Mononuclear cell (primary cell): ENCODE measurements around the gene RAB40C. TPM values are rescaled to one million over a fixed set of nuclear protein-coding genes. Genes with fewer than 3 reads are reported as not detected.
"Not testable (repeated sequence)": the region's sequence is repeated elsewhere in the genome, so short reads cannot be mapped to it uniquely, and the experiment has no call there.

ENCODE experiments used
- H3K27me3 ChIP-seq: 2 replicates; pipeline ENCODE4 v1.6.0; 2011; ENCODE audit warnings: low read length, control low read depth; ENCODE audit not compliant: insufficient read depth
- H3K4me1 ChIP-seq: 2 replicates; pipeline ENCODE4 v1.5.1; 2011; ENCODE audit warnings: mild to moderate bottlenecking, low read length, control low read depth; ENCODE audit not compliant: insufficient read depth
- H3K4me3 ChIP-seq: 2 replicates; pipeline ENCODE4 v1.5.1; 2011; ENCODE audit warnings: mild to moderate bottlenecking, low read length, moderate library complexity
- H3K9me3 ChIP-seq: 2 replicates; pipeline ENCODE4 v1.5.1; 2011; ENCODE audit warnings: low read depth, mild to moderate bottlenecking, control low read depth, low read length
- total RNA-seq: library from RNA; depleted of rRNA; stranded (reverse); fragments of >200 nt; gene quantifications from one replicate; pipeline ENCODE4 v1.2.3, GENCODE V29; 2012

The RAB40C gene
- total RNA-seq, 1 donor: 6.6 TPM

DNA sequence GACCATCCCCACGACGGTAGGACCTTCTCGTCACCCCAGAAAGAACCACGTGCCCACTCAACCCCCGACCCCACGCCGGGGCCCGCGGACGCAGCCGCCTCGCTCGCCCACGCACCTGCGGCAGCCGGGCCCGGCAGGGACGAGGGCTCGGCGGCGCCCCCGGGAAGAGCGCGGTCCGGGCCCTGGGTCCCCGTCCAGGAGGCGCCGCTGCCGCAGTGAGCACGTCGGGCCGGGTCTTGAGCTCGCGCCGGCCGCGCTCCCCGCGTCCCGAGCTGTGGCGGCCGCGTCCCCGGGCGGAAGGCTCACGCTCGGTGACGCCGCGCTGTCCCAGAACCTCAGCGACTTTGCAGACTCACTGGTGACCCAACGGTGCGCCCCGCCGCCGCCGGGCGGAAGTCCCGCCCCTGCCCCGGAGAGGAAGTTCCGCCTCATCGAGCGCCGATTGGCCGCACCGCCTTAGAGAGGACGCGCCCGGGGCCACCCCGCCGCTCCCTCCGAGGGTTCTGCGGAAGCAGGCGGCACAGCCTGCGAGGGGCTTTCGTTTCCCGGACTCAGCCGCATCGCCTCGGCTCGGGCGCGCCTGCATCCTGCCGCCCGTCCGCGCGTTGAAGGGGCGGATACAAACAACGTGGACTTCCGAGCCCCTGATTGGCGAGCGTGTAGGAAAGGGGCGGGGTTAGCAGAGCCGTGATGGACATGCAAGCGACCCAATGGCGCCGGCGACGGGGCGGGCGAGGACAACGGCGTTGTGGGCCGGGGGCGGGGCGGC lies 793 bp upstream of the RAB40C start:
- Histone ChIP-seq H3K27me3 (no peaks in the 10 kb centered on the region), H3K4me3 (peak overlapping the region; percentile 81), H3K9me3 (no peaks in the 10 kb centered on the region), H3K4me1 (peaks cover 55% of the 10 kb centered on the region)

DNA sequence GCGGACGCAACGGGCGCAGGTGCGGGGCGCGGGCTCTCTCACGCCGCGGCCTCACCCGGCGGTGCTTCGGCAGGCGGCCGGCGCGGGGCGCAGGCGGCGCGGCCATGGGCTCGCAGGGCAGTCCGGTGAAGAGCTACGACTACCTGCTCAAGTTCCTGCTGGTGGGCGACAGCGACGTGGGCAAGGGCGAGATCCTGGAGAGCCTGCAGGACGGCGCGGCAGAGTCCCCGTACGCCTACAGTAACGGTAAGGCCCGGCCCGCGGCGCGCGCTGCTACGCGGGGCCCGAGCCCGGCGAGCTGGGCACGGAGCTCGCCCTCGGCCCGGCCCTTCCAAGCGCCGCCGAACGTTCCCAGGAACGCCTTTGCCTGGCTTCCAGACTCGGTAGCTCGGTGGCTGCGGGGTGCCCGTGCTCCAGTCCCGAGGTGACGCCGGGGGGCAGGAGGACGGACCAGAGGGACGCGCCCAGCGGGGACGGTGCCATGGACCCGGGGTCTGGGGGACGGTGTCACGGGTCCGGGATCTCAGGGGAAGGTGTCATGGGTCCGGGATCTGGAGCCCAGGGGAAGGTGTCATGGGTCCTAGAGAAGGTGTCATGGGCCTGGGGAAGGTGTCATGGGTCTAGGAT lies 435 bp downstream of the RAB40C start:
- peaks cover 65% of the 10 kb centered on the region for H3K4me1 ChIP-seq
- no peaks in the 10 kb centered on the region for H3K9me3 ChIP-seq
- H3K4me3 ChIP-seq: peak overlapping the region; percentile 58
- no peaks in the 10 kb centered on the region for H3K27me3 ChIP-seq

DNA sequence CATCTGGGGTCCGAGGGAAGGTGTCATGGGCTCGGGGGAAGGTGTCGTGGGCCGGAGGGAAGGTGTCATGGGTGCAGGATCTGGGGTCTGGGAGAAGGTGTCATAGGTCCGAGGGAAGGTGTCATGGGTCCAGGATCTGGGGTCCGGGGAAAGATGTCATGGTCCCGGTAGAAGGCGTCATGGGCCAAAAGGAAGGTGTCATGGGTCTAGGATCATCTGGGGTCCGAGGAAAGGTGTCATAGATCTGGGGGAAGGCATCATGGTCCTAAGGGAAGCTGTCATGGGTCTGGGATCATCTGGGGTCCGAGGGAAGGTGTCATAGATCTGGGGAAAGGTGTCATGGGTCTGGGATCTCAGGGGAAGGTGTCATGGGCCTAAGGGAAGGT lies 942 bp downstream of the RAB40C start:
- Histone ChIP-seq H3K27me3 (no peaks in the 10 kb centered on the region), H3K4me1 (peaks cover 69% of the 10 kb centered on the region), H3K9me3 (no peaks in the 10 kb centered on the region), H3K4me3 (peak overlapping the region; percentile 58)

DNA sequence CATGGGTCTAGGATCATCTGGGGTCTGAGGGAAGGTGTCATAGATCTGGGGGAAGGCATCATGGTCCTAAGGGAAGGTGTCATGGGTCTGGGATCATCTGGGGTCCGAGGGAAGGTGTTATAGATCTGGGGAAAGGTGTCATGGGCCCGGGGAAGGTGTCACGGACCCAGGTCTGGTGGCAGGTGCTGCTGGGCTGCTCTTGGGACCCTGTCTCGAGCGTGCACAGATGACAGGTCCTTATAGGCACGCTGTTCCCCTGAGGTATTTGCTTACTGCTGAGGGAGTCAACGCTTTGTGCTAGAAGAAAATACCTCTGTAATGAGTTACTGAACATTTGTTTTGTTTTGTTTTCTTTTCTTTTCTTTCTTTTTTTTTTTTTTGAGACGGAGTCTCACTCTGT lies 1.4 kb downstream of the RAB40C start:
- Histone ChIP-seq H3K4me3 (no peak overlapping the region), H3K4me1 (peaks cover 73% of the 10 kb centered on the region), H3K27me3 (no peaks in the 10 kb centered on the region), H3K9me3 (no peaks in the 10 kb centered on the region)

DNA sequence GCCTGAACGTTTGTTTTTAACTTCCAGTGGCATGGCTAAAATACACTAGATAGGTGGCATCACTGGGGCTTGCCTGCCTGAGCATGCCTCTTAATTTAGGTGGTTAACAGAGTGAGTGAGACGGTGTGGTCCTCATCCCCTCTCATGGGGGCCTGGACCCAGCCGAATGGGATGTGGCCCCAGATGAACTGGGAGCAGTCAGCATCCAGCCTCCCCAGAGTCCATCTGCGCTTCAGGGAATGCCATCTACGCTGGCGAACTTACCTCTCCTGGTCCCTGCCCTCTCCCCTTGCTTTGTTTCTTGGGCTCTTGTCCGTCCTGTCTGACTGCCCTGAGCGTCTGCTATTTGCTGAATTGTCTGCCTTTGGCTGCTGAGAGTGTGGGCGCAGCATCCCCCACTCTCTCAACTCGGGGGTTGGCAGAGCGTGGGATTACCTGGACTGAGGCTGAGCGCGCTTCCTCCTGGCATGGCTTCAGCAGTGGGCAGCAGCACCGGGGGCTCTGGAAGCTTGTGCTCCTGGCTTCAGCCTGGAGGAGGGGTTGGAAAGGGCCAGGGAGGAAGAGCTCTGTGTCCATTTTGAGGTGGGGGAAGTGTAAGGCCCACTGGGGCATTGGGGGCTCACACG lies 2.1 kb downstream of the RAB40C start:
- Histone ChIP-seq H3K4me3 (no peak overlapping the region), H3K9me3 (no peaks in the 10 kb centered on the region), H3K4me1 (peaks cover 80% of the 10 kb centered on the region), H3K27me3 (no peaks in the 10 kb centered on the region)

DNA sequence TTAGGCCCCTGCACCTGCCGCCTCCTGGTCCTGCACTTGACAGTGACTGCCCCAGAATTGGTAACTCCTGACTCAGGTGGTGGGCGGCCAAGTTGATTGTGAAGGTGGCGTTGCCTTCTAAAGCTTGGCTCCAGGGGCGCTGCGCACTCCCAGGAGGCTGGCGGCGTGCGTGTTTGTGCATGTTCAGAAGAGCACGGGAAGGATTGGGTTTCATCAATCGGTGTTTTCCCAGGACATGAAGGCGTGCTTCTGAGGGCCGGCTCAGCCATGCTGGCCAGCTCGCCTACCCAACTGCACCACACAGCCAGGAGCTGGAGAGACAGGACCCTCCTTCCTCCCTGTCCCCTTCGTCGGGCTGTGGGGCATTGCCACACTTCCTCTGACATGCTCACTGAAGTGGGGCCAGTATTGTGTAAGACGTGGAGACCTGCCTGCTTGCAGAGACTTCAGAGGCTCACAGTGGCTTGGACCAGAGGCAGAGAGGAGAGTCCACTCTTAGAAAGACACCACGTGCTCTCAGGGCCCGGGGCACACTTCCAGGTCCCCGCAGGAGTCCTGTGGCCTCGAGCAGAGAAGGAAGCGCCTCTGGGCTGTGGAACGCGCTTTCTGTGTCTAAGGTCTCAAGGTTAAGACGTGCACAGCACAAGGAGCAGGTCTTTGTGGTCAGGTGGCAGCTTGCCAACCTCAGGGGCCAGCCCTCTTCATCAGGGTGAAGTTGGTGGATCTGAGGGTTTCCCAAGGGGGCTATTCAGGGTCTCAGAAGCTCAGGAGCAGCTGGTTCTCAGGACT lies 2.8 kb downstream of the RAB40C start:
- no peaks in the 10 kb centered on the region for H3K27me3 ChIP-seq
- peaks cover 74% of the 10 kb centered on the region for H3K4me1 ChIP-seq
- H3K4me3 ChIP-seq: no peak overlapping the region
- H3K9me3 ChIP-seq: no peaks in the 10 kb centered on the region

DNA sequence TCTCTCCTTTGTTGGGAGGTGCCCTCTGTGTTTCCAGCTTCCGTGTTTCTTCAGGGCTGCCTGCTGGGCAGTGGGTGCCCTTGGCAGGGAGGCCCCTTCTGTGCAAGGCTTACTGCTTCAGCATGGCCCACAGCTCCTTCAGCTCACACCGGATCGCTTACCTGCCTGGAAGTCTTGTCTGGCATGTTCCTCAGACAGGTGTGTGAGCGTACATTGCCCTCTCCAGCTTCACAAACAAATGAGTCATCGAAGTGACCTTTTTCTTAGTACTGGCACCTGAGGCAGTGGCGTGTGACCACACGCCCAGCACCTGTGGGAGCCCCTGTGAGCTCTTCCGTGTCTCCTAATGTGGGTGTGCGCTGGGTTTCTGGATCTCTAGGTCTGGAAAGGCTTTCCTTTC lies 3.5 kb downstream of the RAB40C start:
- Histone ChIP-seq H3K27me3 (no peaks in the 10 kb centered on the region), H3K9me3 (no peaks in the 10 kb centered on the region), H3K4me3 (no peak overlapping the region), H3K4me1 (peaks cover 67% of the 10 kb centered on the region)

DNA sequence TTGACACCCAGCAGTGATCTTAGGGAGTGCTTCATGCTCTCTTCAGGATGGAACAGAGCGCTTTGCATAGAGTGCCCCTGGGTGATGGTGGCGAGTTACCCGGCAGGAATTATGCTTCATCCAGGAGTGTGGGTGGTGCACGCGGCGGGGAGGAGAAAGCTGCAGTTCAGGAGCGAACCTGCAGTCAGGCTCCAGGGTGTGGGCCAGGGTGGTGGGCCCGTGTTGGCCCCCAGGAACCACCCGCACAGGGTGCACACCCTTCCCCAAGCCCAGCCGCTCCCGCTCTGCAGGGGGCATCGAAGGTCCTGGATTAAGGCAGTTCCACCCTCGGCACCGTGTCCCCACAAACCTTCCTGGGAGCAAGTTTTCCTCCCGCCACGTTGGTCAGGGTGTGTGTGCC lies 3.9 kb downstream of the RAB40C start:
- no peaks in the 10 kb centered on the region for H3K27me3 ChIP-seq

DNA sequence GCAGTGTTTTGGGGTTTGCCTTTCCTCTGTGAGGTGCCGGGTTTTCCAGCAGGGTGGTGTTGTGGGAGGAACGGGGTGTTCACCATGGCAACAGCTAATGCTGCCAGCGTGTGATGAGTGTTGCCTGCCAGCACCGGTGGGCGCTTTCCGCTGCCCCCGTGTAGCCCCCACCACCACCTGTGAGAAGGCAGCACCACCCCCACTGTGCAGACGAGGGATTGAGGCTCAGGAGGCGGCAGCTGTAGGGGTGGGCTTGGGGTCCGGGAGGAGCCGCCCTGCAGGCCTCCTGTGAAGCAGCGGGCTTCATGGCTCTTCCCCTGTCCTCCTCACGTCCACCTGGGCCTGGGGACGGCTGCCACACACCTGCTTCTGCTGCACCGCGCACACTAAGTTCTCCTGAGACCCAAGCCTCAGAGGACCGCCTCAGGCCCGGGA lies 5.2 kb downstream of the RAB40C start:
- Histone ChIP-seq H3K27me3 (no peaks in the 10 kb centered on the region), H3K4me3 (no peak overlapping the region), H3K9me3 (no peaks in the 10 kb centered on the region), H3K4me1 (peaks cover 63% of the 10 kb centered on the region)

More for the DNA sequence above, 3.9 kb downstream of the RAB40C start:
- Histone ChIP-seq H3K4me3 (no peak overlapping the region), H3K9me3 (no peaks in the 10 kb centered on the region), H3K4me1 (peaks cover 63% of the 10 kb centered on the region)

DNA sequence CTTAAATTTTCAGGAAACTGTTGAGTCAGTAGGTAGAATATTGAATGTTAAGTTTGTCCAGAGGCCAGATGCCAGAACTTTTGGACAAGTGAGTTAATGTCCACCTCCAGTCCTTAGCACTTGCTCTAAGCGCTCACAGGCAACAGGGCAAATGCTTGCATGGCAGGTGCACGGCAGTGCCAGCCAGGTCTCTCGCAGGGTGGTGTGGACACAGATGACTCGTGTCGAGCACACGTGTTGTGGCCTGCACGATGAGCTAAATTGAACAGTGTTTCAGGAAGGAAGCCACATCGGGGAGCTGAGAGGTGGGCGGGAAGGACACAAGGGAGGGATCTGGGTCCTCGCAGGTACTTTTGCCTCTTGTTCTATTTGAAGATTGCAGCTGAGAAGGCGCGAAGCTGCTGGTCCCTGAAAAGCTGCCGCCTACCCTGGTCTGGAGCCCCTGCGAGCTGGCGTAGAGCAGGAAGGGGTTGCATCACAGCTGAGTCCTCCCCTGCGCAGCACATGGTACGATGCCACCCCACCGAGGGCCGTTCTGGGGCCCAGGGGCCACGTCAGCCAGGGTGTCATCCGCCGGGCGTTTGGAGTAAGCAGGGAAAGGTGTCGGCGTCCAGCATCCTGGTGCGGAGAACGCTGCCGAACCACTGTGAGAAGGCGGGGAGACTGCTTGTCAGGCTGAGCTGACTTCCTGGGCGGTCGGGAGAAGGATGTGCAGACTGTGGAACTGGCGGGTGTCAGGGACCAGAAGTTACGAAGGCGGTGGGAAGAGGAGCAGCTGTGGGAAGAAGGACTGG lies 6.3 kb downstream of the RAB40C start:
- no peaks in the 10 kb centered on the region for H3K9me3 ChIP-seq
- H3K4me3 ChIP-seq: no peak overlapping the region
- peaks cover 54% of the 10 kb centered on the region for H3K4me1 ChIP-seq
- H3K27me3 ChIP-seq: no peaks in the 10 kb centered on the region

DNA sequence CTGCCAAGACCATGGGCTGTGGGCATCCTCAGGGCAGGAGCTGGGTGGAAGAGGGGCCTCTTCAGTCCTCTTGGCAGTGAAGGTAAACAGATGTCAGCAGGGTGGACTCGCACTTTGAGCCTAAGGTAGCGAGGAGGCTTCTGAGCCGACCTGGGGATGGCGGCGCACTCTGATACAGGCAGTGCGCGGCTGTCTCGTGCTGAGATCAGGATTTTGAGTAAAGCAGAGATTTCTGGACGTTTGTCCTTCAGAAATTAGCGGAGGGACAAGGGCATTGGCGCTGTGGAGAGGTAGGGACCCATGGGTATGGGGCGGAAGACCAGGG lies 6.8 kb downstream of the RAB40C start:
- Histone ChIP-seq H3K4me3 (no peak overlapping the region), H3K4me1 (peaks cover 48% of the 10 kb centered on the region), H3K27me3 (no peaks in the 10 kb centered on the region), H3K9me3 (no peaks in the 10 kb centered on the region)

DNA sequence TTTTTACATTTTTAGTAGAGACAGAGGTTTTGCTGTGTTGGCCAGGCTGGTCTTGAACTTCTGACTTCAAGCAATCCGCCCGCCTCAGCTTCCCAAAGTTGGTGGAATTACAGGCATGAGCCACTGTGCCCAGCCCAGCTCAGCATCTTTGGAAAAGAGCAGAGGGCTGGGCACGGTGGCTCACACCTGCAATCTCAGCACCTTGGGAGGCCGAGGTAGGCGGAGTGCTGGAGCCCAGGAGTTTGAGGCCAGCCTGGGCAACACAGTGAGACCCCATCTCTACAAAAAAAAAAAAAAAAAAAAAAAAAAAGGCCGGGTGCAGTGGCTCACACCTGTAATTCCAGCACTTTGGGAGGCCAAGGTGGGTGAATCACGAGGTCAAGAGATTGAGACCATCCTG lies 7.8 kb downstream of the RAB40C start:
- H3K4me1 ChIP-seq: peaks cover 39% of the 10 kb centered on the region
- not testable (repeated sequence) for H3K9me3 ChIP-seq, H3K27me3 ChIP-seq, H3K4me3 ChIP-seq

DNA sequence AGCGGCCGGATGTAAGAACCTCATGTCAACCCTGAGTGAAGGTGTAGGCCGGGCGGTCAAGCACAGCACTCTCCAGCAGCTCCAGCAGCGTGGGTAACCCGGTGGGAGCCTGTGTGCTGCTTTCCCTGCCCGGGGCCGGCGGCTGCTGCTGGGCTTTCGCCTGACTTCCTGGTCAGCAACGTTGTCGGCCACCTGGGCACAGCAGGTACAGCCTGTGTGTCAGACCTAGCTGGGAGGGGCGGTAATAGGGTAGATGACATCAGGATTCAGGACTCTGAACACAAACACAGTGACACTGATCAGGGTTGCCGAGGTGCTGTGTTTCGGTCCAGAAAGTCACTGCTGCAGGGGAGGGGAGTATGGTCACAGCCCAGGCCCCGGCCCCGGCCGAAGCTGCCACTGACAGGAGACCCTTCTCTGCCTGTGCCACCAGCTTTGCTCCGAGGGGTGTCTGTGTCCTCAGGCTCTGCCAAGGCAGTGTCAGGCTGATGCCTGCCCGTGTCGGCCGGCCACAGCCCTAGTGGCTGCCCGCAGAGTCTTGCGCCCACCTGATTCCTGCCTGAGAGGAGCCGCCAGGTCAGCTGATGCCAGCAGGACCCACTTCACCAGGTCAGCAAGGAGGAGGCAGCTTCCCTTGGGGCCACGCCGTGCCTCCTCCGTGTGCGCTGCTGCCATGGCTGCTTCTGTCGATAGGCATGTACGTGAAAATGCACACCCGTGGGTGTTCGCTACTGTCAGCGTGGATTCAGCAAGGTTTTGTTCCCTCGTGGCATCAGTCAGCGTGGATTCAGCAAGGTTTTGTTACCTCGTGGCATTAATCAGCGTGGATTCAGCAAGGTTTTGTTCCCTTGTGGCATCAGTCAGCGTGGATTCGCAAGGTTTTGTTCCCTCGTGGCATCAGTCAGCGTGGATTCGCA lies 9.2 kb downstream of the RAB40C start:
- H3K9me3 ChIP-seq: no peaks in the 10 kb centered on the region
- no peaks in the 10 kb centered on the region for H3K27me3 ChIP-seq
- H3K4me3 ChIP-seq: no peak overlapping the region
- peaks cover 25% of the 10 kb centered on the region for H3K4me1 ChIP-seq

DNA sequence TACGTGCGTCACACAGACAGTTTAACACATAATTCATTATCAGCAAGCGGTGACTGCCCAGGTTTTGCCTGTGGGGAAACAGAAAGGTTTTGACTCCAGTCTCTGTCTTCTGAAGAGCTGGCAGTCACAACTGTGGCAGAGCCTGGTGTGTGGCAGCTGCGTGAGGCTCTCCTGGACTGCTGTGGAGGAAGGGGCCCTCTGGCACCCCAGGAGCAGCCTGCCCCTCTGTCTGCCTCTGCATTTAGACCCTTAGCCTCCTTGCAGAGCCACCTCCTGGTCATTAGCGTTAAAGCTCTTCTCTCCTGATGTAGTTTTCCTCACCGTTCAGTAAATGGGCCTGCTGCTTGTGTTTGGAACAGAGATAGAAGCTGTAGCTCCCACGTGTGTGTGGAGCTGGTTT lies 10.9 kb downstream of the RAB40C start:
- Histone ChIP-seq H3K4me1 (peaks cover 12% of the 10 kb centered on the region), H3K9me3 (no peaks in the 10 kb centered on the region), H3K27me3 (no peaks in the 10 kb centered on the region), H3K4me3 (no peak overlapping the region)
